GM19351 (cell line): ENCODE data around the gene DCLRE1A.
"Not testable (repeated sequence)": the region's sequence is repeated elsewhere in the genome, so short reads cannot be mapped to it uniquely, and the experiment has no call there.

Source experiments
- ATAC-seq: cut with Tn5 transposase; IDR thresholded peaks from one replicate; pipeline ENCODE4 v1.9.1; 2021; ENCODE audit warnings: mild to moderate bottlenecking, moderate library complexity; ENCODE audit not compliant: unreplicated experiment

The DCLRE1A gene

GRCh38 chr10:113859261-113859660, 5.4 kb upstream of the DCLRE1A start:
- ATAC-seq = peak; percentile 52

- ATAC-seq = no peak
Measured at GRCh38 chr10:113858541-113858940, 4.7 kb upstream of the DCLRE1A start.

GRCh38 chr10:113857210-113857609, 3.3 kb upstream of the DCLRE1A start:
- ATAC-seq = no peak

- no peak for ATAC-seq
Measured at GRCh38 chr10:113856563-113856962, 2.7 kb upstream of the DCLRE1A start.

- peak; percentile 29 for ATAC-seq
Measured at GRCh38 chr10:113854761-113855588, 1.1 kb upstream of the DCLRE1A start.

- ATAC-seq = no peak
Measured at GRCh38 chr10:113853578-113854012, 287 bp downstream of the DCLRE1A start.

- ATAC-seq = no peak
Measured at GRCh38 chr10:113849946-113850345, 3.9 kb downstream of the DCLRE1A start.

- ATAC-seq = no peak
Measured at GRCh38 chr10:113849140-113849803, 4.6 kb downstream of the DCLRE1A start.

GRCh38 chr10:113846036-113846435, 7.8 kb downstream of the DCLRE1A start:
- ATAC-seq = peak; percentile 53

- ATAC-seq = no peak
Measured at GRCh38 chr10:113843972-113844485, 9.9 kb downstream of the DCLRE1A start.

- no peak for ATAC-seq
Measured at GRCh38 chr10:113842171-113842570, 11.7 kb downstream of the DCLRE1A start.

- ATAC-seq = not testable (repeated sequence)
Measured at GRCh38 chr10:113828567-113828966, 25.3 kb downstream of the DCLRE1A start.

GRCh38 chr10:113825791-113826190, 28.1 kb downstream of the DCLRE1A start:
- no peak for ATAC-seq

GRCh38 chr10:113823389-113823788, 30.5 kb downstream of the DCLRE1A start:
- ATAC-seq = no peak

GRCh38 chr10:113822174-113822573, 31.7 kb downstream of the DCLRE1A start:
- no peak for ATAC-seq

GRCh38 chr10:113821306-113821705, 32.6 kb downstream of the DCLRE1A start:
- not testable (repeated sequence) for ATAC-seq

- ATAC-seq = no peak
Measured at GRCh38 chr10:113820507-113820906, 33.4 kb downstream of the DCLRE1A start.

- no peak for ATAC-seq
Measured at GRCh38 chr10:113819989-113820388, 33.9 kb downstream of the DCLRE1A start.

GRCh38 chr10:113814700-113815099, 39.2 kb downstream of the DCLRE1A start:
- ATAC-seq = not testable (repeated sequence)

GRCh38 chr10:113808168-113808567, 45.7 kb downstream of the DCLRE1A start:
- ATAC-seq = no peak

GRCh38 chr10:113806503-113806902, 47.4 kb downstream of the DCLRE1A start:
- no peak for ATAC-seq

- ATAC-seq = no peak
Measured at GRCh38 chr10:113802997-113803396, 50.9 kb downstream of the DCLRE1A start.
